ENCODE measurements around the gene CCDC157. TPM values are rescaled to one million over a fixed set of nuclear protein-coding genes. Genes with fewer than 3 reads are reported as not detected.

The CCDC157 gene
- total RNA-seq, 4 donors from 2014 or later, result 1.4 to 5.2 (median 3.3) TPM

- no peak for TF ChIP-seq EP300 (IDR thresholded peaks at IDR 0.05; ENCODE audit: low read depth)
- TF ChIP-seq POLR2A (IDR thresholded peaks at IDR 0.05), result no peak
- no peak for TF ChIP-seq POLR2AphosphoS5 (IDR thresholded peaks at IDR 0.05)
- no peak for TF ChIP-seq CTCF (IDR thresholded peaks at IDR 0.05)
- in situ Hi-C loops (cut with MboI; ENCODE audit: low pct_ligation_motif_present in 1 of 4, low pct_unique_long_range_greater_than_20kb in 1 of 4, low sequenced_read_pairs in 3 of 4), result loop anchor here (10.0 to 25.0 kb wide), 6 partner anchors 96 to 278 kb away; partner anchors contain the start of genes CASTOR1 (in 2 of the 4) and OSM (in 1 of the 4)
- no peak for DNase-seq
- Histone ChIP-seq H3K36me3 (no peaks in the 10 kb centered on the region), H3K9me3 (no peaks in the 10 kb centered on the region), H3K27me3 (no peaks in the 10 kb centered on the region), H3K4me3 (no peak overlapping the region), H3K27ac (no peak overlapping the region), H3K4me1 (peaks cover 6 to 14% (median 11%) of the 10 kb centered on the region in 4 donors)
- WGBS, 2 donors (ENCODE audit: low coverage in 1 of 2), result 67% methylated on average over 3 of the region's 3 CpGs; no CpG with 5 or more reads in 1 of the 2 donors
- intact Hi-C loops (cut with DNase I; ENCODE audit: low total_unique reads), result loop anchor here (10.0 kb wide), 1 partner anchor 278 kb away; no protein-coding TSS in a partner anchor
These were observed 26.3 kb downstream of the CCDC157 start for GRCh38 chr22:30383061-30383460.

DNA sequence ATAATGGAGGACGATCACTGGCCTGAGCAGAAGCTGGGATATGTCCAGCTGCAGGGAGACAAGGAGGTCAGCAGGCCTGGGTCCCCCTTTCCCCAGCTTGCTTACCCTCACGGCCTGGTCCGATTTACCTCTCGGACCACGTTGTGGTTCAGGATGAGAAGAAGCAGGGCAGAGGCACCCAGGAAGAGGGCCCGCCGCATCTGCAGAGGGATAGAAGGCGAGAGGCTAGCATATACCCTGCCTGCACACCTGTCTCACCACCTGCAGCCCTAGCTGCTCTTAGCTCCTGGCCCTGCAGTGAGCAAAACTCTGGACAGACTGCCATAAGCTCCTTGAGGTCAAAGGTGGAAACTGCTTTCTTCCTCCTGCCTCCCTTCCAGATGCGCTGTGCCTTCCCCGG is 29.1 kb downstream of the CCDC157 start:
- Histone ChIP-seq H3K27me3 (no peaks in the 10 kb centered on the region), H3K36me3 (no peaks in the 10 kb centered on the region), H3K9me3 (no peaks in the 10 kb centered on the region), H3K4me3 (no peak overlapping the region), H3K27ac (no peak overlapping the region), H3K4me1 (peaks cover 6 to 14% (median 11%) of the 10 kb centered on the region in 4 donors)
- TF ChIP-seq POLR2A (IDR thresholded peaks at IDR 0.05) (no peak), EP300 (IDR thresholded peaks at IDR 0.05; ENCODE audit: low read depth) (no peak), POLR2AphosphoS5 (IDR thresholded peaks at IDR 0.05) (no peak), CTCF (IDR thresholded peaks at IDR 0.05) (no peak)
- intact Hi-C loops (cut with DNase I; ENCODE audit: low total_unique reads), result loop anchor here (10.0 kb wide), 1 partner anchor 281 kb away; no protein-coding TSS in a partner anchor
- DNase-seq, result no peak
- WGBS, 2 donors (ENCODE audit: low coverage in 1 of 2), result 94% methylated on average over 10 of the region's 10 CpGs; no CpG with 5 or more reads in 1 of the 2 donors
- in situ Hi-C loops (cut with MboI; ENCODE audit: low pct_ligation_motif_present in 1 of 4, low pct_unique_long_range_greater_than_20kb in 1 of 4, low sequenced_read_pairs in 3 of 4), result loop anchor here (10.0 to 25.0 kb wide), 6 partner anchors 99 to 281 kb away; partner anchors contain the start of genes CASTOR1 (in 2 of the 4) and OSM (in 1 of the 4)

GRCh38 chr22:30386608-30386959 is 29.8 kb downstream of the CCDC157 start:
- H3K27ac ChIP-seq, result peak overlapping the region; percentile 71 to 85 (median 76)
- H3K36me3 ChIP-seq, result no peaks in the 10 kb centered on the region
- in situ Hi-C loops (cut with MboI; ENCODE audit: low pct_ligation_motif_present in 1 of 4, low pct_unique_long_range_greater_than_20kb in 1 of 4, low sequenced_read_pairs in 3 of 4) (loop anchor here (10.0 to 25.0 kb wide), 6 partner anchors 99 to 282 kb away; partner anchors contain the start of genes CASTOR1 (in 2 of the 4) and OSM (in 1 of the 4)), intact Hi-C loops (cut with DNase I; ENCODE audit: low total_unique reads) (loop anchor here (10.0 kb wide), 1 partner anchor 282 kb away; no protein-coding TSS in a partner anchor)
- peak; percentile 14 for DNase-seq
- peaks cover 6 to 14% (median 11%) of the 10 kb centered on the region in 4 donors for H3K4me1 ChIP-seq
- H3K4me3 ChIP-seq, result peak overlapping the region; percentile 51 to 70 (median 59)
- no peaks in the 10 kb centered on the region for H3K9me3 ChIP-seq
- WGBS, 2 donors (ENCODE audit: low coverage in 1 of 2), result 26% methylated on average over 10 of the region's 10 CpGs; no CpG with 5 or more reads in 1 of the 2 donors
- TF ChIP-seq EP300 (IDR thresholded peaks at IDR 0.05; ENCODE audit: low read depth) (no peak), POLR2A (IDR thresholded peaks at IDR 0.05) (no peak), CTCF (IDR thresholded peaks at IDR 0.05) (no peak), POLR2AphosphoS5 (IDR thresholded peaks at IDR 0.05) (no peak)
- no peaks in the 10 kb centered on the region for H3K27me3 ChIP-seq

DNA sequence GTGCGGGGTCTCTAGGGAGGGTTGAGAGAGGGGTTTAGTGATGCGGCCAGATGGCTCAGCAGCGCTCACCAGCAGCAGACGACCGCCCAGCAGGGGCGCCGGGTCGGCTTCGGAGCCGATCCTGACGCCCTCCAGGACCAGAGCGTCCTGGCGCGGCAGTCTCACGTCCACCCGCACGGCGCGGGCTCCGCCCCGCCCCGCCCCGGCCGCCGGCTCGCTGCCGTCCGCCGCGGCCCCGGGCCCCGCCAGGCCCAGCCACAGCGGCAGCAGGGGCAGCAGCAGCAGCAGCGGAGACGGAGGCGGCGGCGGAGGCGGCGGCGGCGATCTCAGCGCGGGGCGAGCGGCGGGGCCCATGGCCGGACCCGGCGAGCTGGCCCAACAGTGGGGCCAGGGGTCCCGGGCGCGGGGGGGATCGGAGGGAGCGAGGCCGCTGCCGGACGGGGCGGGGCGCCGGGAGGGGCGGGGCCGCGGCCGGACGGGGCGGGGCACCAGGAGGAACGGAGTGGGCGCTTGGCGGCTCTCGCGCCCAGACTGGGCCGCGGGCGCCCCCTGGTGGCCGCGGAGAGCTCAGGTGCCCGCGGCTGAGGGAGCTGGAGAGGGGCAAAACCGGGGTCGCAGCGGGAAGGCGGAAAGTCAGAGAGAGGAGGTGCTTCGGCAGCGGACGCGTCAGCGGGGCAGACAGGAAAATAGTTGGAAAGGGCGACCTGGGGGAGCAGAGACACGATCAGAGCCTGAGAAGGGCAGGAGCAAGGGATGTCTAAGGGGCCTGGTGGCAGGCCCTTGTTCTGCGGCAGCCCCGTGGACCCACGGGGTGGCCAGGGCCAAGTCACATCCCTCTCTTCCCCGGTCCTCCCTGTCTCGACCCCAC is 30.4 kb downstream of the CCDC157 start, which contains the start of gene RNF215:
Gene RNF215 (minus strand): TSS at position 452 of the 868 bp plus-strand sequence. CDS start 98 bp downstream, at position 354.
- Histone ChIP-seq H3K27me3 (no peaks in the 10 kb centered on the region), H3K27ac (peak within 1 kb of the TSS; percentile 71 to 85 (median 76)), H3K9me3 (no peaks in the 10 kb centered on the region), H3K36me3 (no peaks in the 10 kb centered on the region), H3K4me3 (peak within 1 kb of the TSS; percentile 51 to 70 (median 59)), H3K4me1 (peaks cover 6 to 14% (median 11%) of the 10 kb centered on the region in 4 donors)
- in situ Hi-C loops (cut with MboI; ENCODE audit: low pct_ligation_motif_present in 1 of 4, low pct_unique_long_range_greater_than_20kb in 1 of 4, low sequenced_read_pairs in 3 of 4), result loop anchor here (10.0 to 25.0 kb wide), 6 partner anchors 100 to 282 kb away; partner anchors contain the start of genes CASTOR1 (in 2 of the 4) and OSM (in 1 of the 4)
- intact Hi-C loops (cut with DNase I; ENCODE audit: low total_unique reads), result loop anchor here (1.0 to 10.0 kb wide), 2 partner anchors 99 to 282 kb away; no protein-coding TSS in a partner anchor
- DNase-seq, result peak; percentile 88
- WGBS, 2 donors (ENCODE audit: low coverage in 1 of 2), result 1% methylated on average over 68 of the region's 95 CpGs; no CpG with 5 or more reads in 1 of the 2 donors
- TF ChIP-seq CTCF (IDR thresholded peaks at IDR 0.05) (peak; percentile 90 to 96 (median 92)), POLR2A (IDR thresholded peaks at IDR 0.05) (no peak), EP300 (IDR thresholded peaks at IDR 0.05; ENCODE audit: low read depth) (no peak)

All from transverse colon (tissue), 4 donors.